CD4-positive, alpha-beta T cell treated with Interleukin-4 for 4 hours (primary cell): ENCODE results near the gene MFRP.
"Not testable (repeated sequence)": the region's sequence is repeated elsewhere in the genome, so short reads cannot be mapped to it uniquely, and the experiment has no call there.

ENCODE experiments used
- DNase-seq: peaks from one replicate; pipeline ENCODE4 v3.0.0-alpha.2; 2020

The MFRP gene

DNA sequence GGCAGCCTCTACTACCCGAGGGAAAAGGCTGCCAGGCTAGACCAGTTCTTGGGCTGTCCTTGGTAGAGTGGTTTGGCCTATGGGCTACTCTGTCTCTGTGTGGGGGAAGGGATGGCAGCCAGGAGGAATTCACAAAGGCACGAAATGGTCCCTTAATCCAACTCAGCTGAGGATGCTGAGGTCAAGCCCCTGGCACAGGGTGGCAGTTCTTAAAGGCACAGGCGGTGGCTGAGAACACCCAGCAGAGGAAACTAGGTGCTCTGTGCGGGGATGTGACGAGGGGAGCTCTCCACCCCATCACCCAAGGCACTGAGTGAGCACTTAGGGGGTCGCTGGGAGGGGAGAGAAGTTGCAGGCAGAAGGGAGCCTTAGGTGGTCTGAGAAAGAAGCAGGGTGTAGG is at the start of gene MFRP:
TSS of gene MFRP (minus strand) at position 101 of the 400 bp plus-strand sequence. CDS start 192 bp downstream, outside the sequence.
- DNase-seq, result no peak

GRCh38 chr11:119391275-119391674 is 44.8 kb upstream of the MFRP start:
- no peak for DNase-seq

DNA sequence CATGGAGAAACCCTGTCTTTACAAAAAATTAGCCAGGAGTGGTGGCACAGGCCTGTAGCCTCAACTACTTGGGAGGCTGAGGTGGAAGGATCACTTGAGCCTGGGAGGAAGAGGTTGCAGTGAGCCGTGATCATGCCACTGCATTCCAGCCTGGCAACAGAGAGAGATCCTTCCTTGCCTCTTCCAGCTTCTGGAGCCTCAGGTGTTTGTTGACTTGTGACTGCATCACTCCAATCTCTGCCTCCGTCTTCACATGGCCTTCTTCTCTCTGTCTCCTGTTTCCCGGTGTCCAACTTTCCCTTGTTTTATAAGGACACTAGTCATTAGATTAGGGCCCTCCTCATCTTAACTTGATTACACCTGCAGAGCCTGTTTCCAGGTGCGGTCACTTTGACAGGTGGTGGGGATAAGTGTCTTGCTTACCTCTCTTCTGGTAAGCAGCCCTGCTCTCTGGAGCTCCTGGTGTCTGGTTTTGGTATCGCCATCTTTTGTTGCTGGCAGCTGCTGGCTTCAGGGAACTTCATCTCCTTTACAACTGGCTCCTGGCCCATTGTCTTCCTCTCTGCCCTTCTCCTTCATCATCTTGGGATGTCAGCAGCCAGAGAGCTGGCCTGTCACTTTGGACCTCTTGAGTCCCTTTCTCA is 43.2 kb upstream of the MFRP start:
- no peak for DNase-seq

DNA sequence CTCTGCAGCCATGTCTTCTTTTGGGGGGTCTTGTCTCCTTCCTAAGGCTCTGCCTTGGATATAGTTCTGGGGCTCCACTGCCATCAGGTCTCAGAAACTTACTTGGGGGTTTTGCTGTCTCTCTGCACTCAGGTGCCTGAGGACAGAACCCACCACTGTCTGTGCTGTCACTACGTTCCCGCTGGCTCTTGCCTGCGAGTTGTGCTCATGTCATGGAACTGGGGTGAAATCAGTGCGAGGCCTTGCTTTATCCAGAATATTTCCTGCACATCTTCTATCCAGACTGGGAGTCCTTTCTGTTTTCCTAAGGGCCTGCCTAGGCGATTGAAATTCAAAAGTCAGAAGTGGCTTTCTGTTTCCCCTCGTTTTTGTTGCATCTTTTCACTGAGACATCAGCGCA is 41.6 kb upstream of the MFRP start:
- no peak for DNase-seq

DNA sequence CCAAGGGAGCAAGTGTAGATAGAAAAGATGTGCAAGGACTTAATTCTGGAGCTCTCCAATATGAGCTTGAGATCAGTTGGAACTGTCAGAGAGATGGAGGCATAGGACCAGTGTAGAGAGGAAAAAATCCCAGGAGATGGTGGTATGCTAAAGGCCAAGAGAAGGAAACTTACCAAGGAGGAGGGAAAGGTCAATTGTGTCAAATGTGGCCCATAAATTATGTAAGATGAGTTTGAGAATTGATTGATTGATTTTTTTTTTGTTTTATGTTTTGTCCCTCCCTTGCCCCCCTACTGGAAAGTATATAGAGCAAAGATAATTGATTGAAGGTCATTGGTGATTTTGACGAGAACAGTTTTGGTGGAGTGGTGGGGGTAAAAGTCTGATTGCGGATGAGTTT is 37.8 kb upstream of the MFRP start:
- no peak for DNase-seq

DNA sequence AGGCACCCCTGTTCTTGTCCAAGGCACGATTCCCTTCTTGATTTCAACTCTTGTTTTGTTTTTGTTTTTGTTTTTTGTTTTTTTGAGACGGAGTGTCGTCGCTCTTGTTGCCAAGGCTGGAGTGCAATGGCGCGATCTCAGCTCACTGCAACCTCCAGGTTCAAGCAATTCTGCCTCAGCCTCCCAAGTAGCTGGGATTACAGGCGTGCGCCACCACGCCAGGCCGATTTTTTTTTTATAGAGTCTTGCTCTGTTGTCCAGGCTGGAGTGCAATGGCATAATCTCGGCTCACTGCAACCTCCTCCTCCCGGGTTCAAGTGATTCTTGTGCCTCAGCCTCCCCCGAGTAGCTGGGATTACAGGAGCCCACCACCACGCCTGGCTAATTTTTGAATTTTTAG is 36.0 kb upstream of the MFRP start:
- not testable (repeated sequence) for DNase-seq

DNA sequence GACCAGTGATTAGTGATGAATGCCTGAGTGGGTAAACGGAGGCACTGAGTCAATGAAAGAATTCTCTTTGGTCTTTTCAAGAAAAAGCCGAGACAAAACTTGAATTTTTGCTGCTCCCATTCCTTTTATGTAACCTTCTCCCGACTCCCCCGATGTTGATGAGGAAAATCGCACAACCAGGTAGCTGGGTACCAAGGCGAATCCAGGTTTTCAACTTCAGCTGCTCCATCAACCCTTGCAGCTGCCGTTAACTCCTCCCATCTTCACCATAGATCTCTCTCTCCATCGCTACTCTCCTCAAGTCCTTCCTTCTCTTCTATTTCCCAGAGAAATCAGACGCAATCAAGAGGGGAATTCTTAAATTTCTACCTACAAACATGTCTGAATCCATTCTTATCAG is 35.6 kb upstream of the MFRP start:
- DNase-seq, result no peak

GRCh38 chr11:119381181-119381988 is 34.9 kb upstream of the MFRP start, which contains the start of gene USP2:
Gene USP2 (minus strand): TSS chr11:119381690. CDS start chr11:119373480, 8,210 bp downstream.
- DNase-seq, result peak; percentile 93

DNA sequence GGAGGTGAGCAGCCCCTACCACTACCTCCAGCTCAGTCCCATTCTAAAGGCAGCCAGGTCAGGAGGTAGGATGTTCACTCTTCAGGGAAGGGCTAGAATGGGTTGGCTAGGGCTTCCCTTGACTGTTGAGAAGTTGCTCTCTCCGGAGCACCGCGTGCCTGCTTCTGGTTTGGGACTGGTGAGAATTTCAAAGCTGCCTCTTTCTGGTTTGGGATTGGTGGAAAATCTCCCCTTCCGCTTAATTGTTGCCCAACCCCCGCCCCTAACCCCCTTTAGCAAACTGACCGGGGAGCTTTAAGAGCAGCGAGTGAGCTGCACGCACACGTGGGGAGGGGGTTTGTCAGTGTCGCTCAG is 34.3 kb upstream of the MFRP start:
- DNase-seq, result no peak

GRCh38 chr11:119380160-119380826 is 33.8 kb upstream of the MFRP start:
- no peak for DNase-seq

- DNase-seq, result no peak
Measured at GRCh38 chr11:119378851-119379465, 32.5 kb upstream of the MFRP start.

GRCh38 chr11:119377961-119378667 is 31.6 kb upstream of the MFRP start:
- no peak for DNase-seq

- DNase-seq, result no peak
Measured at GRCh38 chr11:119377112-119377901, 30.8 kb upstream of the MFRP start.

DNA sequence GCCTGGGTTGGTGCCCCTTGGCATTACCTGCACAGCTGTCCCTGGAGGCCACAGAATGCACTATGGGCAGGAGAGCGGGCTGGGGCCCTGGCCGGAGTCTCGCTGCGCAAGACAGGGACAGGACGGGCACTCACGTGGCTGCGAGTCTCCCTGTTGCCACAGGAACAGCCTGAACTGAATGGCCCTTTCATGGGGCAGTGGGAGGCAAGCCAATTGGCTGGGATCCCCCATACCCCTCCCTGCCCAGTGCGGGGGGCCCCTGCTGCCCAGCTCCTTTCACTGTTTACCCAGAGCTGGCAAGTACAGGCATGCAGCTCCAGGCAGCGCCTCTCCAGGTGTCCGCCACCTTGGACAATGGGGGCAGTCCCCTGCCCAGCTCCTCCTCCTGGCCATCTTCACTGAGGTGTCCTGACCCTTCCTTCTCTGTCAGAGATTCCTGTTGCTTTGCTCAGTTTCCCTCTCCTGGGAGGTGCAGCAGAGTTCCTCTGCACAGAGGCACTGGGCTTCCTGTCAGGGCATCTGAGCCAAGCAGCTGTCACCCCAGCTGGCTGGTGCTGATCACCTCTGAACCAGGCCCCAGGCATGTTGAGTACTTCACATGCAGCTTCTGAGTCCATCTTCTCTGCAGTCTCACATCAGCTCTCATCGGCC is 29.8 kb upstream of the MFRP start:
- DNase-seq, result no peak

DNA sequence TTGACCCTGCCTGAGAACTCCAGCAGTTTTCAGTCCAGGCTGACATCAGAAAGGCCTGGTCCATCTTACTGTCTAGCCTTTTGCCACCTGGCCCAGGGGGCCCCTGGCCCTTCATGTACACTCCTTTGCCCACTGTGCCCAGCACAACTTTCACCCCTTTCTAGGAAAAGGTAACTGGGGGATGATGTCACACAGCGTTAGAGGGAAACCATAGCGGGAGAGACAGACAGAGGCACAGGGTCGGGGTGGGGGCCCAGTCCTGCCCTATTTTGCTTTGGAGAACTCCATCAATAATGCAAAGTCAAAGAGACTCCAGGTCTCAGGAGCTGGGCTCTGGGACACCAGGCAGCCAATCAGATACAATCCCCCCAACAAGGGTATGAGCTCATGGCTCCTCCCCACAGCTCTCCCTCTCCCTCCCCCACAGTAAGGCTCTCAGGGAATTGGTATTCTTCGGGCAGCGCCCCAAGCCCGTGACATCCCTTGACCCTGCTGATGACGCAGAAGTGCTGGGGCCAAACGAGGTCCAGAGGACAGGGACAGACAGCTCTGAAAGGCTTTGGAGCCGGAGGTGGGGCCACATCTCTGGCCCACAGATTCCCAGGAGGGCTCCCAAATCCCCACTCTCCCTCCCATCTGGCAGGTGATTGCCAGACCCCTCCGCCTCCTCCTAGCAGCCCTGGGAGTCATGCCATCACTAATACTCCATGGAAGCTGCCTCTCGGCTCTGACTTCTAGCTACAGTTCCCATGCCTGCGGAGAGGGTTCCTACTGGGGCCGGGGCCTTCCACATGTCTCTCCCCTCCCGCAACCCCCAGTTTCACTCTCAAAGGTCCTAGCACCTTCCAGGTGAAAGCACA is 29.1 kb upstream of the MFRP start:
- no peak for DNase-seq

DNA sequence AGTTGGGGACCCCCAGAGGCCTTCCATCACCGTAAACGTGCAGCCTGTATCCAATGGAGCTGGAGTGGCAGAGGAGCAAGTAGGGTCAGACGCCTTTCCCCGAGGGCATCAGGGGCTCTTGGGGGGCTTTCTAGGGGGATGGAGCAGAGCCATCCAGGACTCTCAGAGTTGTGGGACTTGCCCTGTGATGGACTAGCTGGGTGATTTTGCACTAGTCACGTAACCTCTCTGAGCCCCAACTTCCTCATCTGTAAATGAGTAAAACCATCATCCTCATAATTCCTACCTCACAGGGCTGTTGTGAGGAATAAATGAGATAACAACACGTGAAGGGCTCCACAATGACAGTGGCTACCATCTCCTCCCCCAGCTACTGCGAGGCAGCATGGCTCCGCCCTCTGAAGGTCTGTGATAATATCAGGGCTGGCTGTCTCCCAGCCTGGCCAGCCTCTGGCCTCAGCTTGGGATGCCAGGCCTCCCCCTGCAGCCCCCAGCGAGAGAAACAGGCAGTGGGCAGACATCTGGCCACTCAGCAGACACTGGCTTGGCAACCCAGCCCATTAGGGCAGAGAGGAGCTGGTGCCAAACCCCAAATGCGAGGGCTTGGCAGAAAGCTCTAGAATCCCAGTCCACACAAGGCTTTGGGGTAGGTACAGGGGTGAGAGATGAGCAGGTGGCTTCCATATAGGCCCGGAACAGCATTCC is 28.3 kb upstream of the MFRP start:
- no peak for DNase-seq

GRCh38 chr11:119373921-119374631 is 27.6 kb upstream of the MFRP start:
- DNase-seq, result peak; percentile 27

DNA sequence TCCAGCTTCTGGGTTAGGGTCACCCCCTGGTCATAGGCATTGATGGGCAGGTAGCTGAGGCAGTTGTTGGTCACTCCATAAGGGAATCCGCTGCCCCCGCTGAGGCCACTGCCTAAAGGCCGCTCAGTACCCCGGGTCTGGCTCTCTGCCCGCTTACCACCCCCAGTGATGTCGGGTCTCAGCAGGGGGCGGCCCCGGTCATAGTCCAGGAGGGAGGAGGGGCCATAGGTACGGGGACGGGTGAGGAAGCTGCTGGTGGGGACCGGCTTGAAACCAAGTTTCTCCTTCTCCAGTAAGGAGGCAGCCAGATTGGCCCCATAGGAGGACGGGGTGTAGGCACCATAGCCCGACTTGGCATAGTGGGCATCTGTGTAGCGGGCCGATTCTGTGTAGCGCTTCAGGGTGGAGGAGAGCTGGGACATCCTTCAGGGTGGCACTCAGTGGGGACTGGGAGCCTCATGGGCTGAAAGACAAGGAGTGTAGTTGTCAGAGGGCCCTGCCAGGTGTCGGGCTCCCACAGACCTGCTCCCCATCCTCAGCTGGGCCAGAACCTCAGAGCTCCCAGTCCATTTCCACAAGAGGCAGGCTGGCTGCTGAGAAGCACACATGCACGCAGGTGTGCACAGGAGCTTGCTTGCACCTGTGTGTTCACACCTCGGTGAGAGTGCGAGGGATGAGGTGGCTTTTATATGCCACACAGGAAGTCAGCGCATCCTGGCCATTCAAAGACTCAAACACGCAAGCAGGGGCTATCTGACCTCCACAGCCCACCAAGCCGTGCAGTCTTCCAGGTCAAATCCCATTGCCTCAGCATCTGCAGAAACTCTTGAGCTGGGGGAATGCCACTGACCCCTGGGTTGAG is 26.8 kb upstream of the MFRP start:
- DNase-seq, result no peak
